ENCODE data around the gene IGFBPL1. TPM values are rescaled to one million over a fixed set of nuclear protein-coding genes. Genes with fewer than 3 reads are reported as not detected.

IGFBPL1 gene
- total and polyA plus RNA-seq, 2 of the 13 experiments (the other 11 are each of a cell fraction or from before 2014, with no cell fraction given): 0.24 TPM; not detected in 1

DNA sequence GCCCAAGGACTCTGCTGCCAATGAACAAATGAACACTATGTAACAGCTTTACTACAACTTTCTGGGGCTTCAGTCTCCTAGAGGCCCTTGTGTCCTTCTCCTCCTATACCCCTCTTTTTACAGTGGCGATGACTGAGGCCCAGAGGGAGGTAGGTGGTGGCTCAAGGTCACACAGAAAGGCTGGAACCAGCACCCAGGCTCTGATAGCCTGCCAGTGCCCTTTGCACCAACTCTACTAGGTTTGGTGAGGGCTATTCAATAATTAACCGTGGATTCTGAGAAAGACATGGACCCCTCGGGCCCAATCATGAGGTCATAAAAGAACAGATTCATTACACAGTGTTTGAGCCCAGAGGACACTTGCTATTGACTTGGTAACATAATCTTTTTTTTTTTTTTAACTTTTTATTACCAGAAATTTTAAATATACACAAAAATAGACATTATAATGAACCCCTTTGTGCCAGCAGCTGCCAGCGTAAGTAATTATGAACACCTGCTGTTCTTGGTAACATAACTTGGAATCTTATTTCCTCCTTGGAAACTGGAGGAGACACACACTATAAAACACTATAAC lies 37.8 kb downstream of the IGFBPL1 start (continued):
- TF ChIP-seq ZNF609 (CRISPR knock-in tag; IDR thresholded peaks at IDR 0.05; ENCODE audit: borderline replicate concordance): peak; percentile 40; the same call in 1 of the 2 replicates
- no peak for TF ChIP-seq ZNF354B (CRISPR knock-in tag; IDR thresholded peaks at IDR 0.05)
- no peak for TF ChIP-seq ZNF3 (CRISPR knock-in tag; IDR thresholded peaks at IDR 0.05)
- TF ChIP-seq ZNF24 (IDR thresholded peaks at IDR 0.05): no peak
- no peak for TF ChIP-seq ZBTB10 (CRISPR knock-in tag; IDR thresholded peaks at IDR 0.05; ENCODE audit: borderline replicate concordance)
- peak; percentile 51; the same call in 1 of the 2 replicates for TF ChIP-seq ZFX (CRISPR knock-in tag; IDR thresholded peaks at IDR 0.05; ENCODE audit: low read depth)
- no peak for TF ChIP-seq CREBL2 (CRISPR knock-in tag; IDR thresholded peaks at IDR 0.05; ENCODE audit: borderline replicate concordance)
- no peak for TF ChIP-seq KLF15 (CRISPR knock-in tag; IDR thresholded peaks at IDR 0.05; ENCODE audit: borderline replicate concordance)
- no peak for TF ChIP-seq EEA1 (CRISPR knock-in tag; IDR thresholded peaks at IDR 0.05; ENCODE audit: borderline replicate concordance)
- 0 out of 2 replicates have a peak, but pooled peaks have one; percentile 59 for TF ChIP-seq DMAP1 (CRISPR knock-in tag; IDR thresholded peaks at IDR 0.05)
- TF ChIP-seq, protein P1, sequence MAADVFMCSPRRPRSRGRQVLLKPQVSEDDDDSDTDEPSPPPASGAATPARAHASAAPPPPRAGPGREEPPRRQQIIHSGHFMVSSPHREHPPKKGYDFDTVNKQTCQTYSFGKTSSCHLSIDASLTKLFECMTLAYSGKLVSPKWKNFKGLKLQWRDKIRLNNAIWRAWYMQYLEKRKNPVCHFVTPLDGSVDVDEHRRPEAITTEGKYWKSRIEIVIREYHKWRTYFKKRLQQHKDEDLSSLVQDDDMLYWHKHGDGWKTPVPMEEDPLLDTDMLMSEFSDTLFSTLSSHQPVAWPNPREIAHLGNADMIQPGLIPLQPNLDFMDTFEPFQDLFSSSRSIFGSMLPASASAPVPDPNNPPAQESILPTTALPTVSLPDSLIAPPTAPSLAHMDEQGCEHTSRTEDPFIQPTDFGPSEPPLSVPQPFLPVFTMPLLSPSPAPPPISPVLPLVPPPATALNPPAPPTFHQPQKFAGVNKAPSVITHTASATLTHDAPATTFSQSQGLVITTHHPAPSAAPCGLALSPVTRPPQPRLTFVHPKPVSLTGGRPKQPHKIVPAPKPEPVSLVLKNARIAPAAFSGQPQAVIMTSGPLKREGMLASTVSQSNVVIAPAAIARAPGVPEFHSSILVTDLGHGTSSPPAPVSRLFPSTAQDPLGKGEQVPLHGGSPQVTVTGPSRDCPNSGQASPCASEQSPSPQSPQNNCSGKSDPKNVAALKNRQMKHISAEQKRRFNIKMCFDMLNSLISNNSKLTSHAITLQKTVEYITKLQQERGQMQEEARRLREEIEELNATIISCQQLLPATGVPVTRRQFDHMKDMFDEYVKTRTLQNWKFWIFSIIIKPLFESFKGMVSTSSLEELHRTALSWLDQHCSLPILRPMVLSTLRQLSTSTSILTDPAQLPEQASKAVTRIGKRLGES (CRISPR knock-in tag; IDR thresholded peaks at IDR 0.05; ENCODE audit: borderline replicate concordance): no peak
- no peak for TF ChIP-seq ZNF678 (CRISPR knock-in tag; IDR thresholded peaks at IDR 0.05)
- no peak for TF ChIP-seq RFXANK (CRISPR knock-in tag; IDR thresholded peaks at IDR 0.05)
- peak; percentile 86 for TF ChIP-seq KDM6A (CRISPR knock-in tag; IDR thresholded peaks at IDR 0.05; ENCODE audit: low read depth)
- TF ChIP-seq ZNF766 (CRISPR knock-in tag; IDR thresholded peaks at IDR 0.05; ENCODE audit: borderline replicate concordance): no peak
- TF ChIP-seq, protein P2, sequence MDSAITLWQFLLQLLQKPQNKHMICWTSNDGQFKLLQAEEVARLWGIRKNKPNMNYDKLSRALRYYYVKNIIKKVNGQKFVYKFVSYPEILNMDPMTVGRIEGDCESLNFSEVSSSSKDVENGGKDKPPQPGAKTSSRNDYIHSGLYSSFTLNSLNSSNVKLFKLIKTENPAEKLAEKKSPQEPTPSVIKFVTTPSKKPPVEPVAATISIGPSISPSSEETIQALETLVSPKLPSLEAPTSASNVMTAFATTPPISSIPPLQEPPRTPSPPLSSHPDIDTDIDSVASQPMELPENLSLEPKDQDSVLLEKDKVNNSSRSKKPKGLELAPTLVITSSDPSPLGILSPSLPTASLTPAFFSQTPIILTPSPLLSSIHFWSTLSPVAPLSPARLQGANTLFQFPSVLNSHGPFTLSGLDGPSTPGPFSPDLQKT (CRISPR knock-in tag; IDR thresholded peaks at IDR 0.05; ENCODE audit: borderline replicate concordance): no peak
- TF ChIP-seq ZNF703 (CRISPR knock-in tag; IDR thresholded peaks at IDR 0.05; ENCODE audit: borderline replicate concordance): no peak
- TF ChIP-seq MAFG (CRISPR knock-in tag; IDR thresholded peaks at IDR 0.05): no peak

Data from HepG2 (cell line).